Activated CD8-positive, alpha-beta memory T cell treated with anti-CD3 and anti-CD28 coated beads, Interleukin-2, amount 50 U/mL, for 4 hours (primary cell): Measurements from ENCODE around the gene AKR1E2.
A peak's percentile ranks its signal among the peaks of the same experiment; 100 is the strongest.

Experiments
- DNase-seq: peaks from one replicate; pipeline ENCODE4 v3.0.0-alpha.2; 2020

Gene AKR1E2

GRCh38 chr10:4825868-4826791 lies at the start of gene AKR1E2:
TSS of gene AKR1E2 (plus strand) at chr10:4826207. CDS start at chr10:4826325, 118 bp downstream.
- DNase-seq = peak; percentile 46

GRCh38 chr10:4776234-4776638 lies 49.8 kb upstream of the AKR1E2 start:
- DNase-seq = no peak

GRCh38 chr10:4778761-4779160 lies 47.2 kb upstream of the AKR1E2 start:
- no peak for DNase-seq

GRCh38 chr10:4780091-4780490 lies 45.9 kb upstream of the AKR1E2 start:
- DNase-seq = no peak

- DNase-seq = no peak
Measured at GRCh38 chr10:4780782-4781181, 45.2 kb upstream of the AKR1E2 start.

- DNase-seq = no peak
Measured at GRCh38 chr10:4781955-4782354, 44.1 kb upstream of the AKR1E2 start.

- no peak for DNase-seq
Measured at GRCh38 chr10:4784667-4785333, 41.2 kb upstream of the AKR1E2 start.

- DNase-seq = no peak
Measured at GRCh38 chr10:4786043-4786839, 39.8 kb upstream of the AKR1E2 start.

GRCh38 chr10:4790045-4790444 lies 36.0 kb upstream of the AKR1E2 start:
- DNase-seq = no peak

GRCh38 chr10:4790922-4791321 lies 35.1 kb upstream of the AKR1E2 start:
- no peak for DNase-seq

- no peak for DNase-seq
Measured at GRCh38 chr10:4792381-4792780, 33.6 kb upstream of the AKR1E2 start.

GRCh38 chr10:4801405-4801804 lies 24.6 kb upstream of the AKR1E2 start:
- DNase-seq = no peak

GRCh38 chr10:4802711-4803487 lies 23.1 kb upstream of the AKR1E2 start:
- no peak for DNase-seq

- no peak for DNase-seq
Measured at GRCh38 chr10:4803822-4804221, 22.2 kb upstream of the AKR1E2 start.

- no peak for DNase-seq
Measured at GRCh38 chr10:4804465-4804864, 21.5 kb upstream of the AKR1E2 start.

GRCh38 chr10:4806534-4806933 lies 19.5 kb upstream of the AKR1E2 start:
- DNase-seq = no peak

GRCh38 chr10:4807761-4808507 lies 18.1 kb upstream of the AKR1E2 start:
- no peak for DNase-seq

- DNase-seq = no peak
Measured at GRCh38 chr10:4809156-4809555, 16.9 kb upstream of the AKR1E2 start.

GRCh38 chr10:4810092-4810491 lies 15.9 kb upstream of the AKR1E2 start:
- no peak for DNase-seq

- no peak for DNase-seq
Measured at GRCh38 chr10:4812046-4812445, 14.0 kb upstream of the AKR1E2 start.

- DNase-seq = no peak
Measured at GRCh38 chr10:4813023-4813422, 13.0 kb upstream of the AKR1E2 start.

GRCh38 chr10:4813496-4813895 lies 12.5 kb upstream of the AKR1E2 start:
- no peak for DNase-seq
